Hepatocyte (in vitro differentiated cells): ENCODE results near the gene TMEM175.

Experiments used
- EZH2 ChIP-seq: fragments of 200-600 bp; sonication (generic); IDR thresholded peaks from 2 replicates; pipeline ENCODE4 v1.6.1; 2016; ENCODE audit warnings: antibody characterized with exemption, mild to moderate bottlenecking, borderline replicate concordance
- EZH2phosphoT487 ChIP-seq: fragments of 200-600 bp; sonication (generic); IDR thresholded peaks from one replicate; pipeline ENCODE4 v1.6.1; 2018; ENCODE audit warnings: antibody characterized with exemption, mild to moderate bottlenecking, low read depth, moderate library complexity; ENCODE audit not compliant: unreplicated experiment, severe bottlenecking
- TF ChIP-seq, protein P1 (sequence below): fragments of 200-600 bp; sonication (generic); IDR thresholded peaks from 2 replicates; pipeline ENCODE4 v1.5.1; 2016; ENCODE audit warnings: antibody characterized with exemption, mild to moderate bottlenecking; ENCODE audit not compliant: poor library complexity

DNA sequence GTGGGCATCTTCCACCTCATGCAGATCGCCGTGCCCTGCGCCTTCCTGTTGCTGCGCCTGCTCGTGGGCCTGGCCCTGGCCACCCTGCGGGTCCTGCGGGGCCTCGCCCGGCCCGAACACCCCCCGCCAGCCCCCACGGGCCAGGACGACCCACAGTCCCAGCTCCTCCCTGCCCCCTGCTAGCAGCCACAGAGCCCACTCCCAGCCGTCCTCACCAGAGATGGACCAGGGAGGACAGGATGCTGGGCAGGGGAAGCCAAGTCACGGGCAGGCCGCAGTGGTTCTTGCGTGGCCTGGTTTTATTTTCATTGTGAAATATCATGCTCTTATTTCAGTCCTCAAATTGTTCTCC is 26.0 kb downstream of the TMEM175 start:
- TF ChIP-seq, protein P1, sequence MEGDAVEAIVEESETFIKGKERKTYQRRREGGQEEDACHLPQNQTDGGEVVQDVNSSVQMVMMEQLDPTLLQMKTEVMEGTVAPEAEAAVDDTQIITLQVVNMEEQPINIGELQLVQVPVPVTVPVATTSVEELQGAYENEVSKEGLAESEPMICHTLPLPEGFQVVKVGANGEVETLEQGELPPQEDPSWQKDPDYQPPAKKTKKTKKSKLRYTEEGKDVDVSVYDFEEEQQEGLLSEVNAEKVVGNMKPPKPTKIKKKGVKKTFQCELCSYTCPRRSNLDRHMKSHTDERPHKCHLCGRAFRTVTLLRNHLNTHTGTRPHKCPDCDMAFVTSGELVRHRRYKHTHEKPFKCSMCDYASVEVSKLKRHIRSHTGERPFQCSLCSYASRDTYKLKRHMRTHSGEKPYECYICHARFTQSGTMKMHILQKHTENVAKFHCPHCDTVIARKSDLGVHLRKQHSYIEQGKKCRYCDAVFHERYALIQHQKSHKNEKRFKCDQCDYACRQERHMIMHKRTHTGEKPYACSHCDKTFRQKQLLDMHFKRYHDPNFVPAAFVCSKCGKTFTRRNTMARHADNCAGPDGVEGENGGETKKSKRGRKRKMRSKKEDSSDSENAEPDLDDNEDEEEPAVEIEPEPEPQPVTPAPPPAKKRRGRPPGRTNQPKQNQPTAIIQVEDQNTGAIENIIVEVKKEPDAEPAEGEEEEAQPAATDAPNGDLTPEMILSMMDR, result no peak
- TF ChIP-seq EZH2phosphoT487 (no peak), EZH2 (no peak)
